ENCODE data around the gene KCNA1.

- TF ChIP-seq ZFX (IDR thresholded peaks at IDR 0.05; ENCODE audit: borderline replicate concordance), result no peak
- TF ChIP-seq CTCF (IDR thresholded peaks at IDR 0.05), result no peak
These were observed 48.1 kb downstream of the KCNA1 start for GRCh38 chr12:4957761-4958160.
